HG03432 (cell line): ENCODE results near the gene ITGB1BP2.
"Not testable (repeated sequence)": the region's sequence is repeated elsewhere in the genome, so short reads cannot be mapped to it uniquely, and the experiment has no call there.

Source experiments
- ATAC-seq: cut with Tn5 transposase; IDR thresholded peaks from one replicate; pipeline ENCODE4 v1.9.1; 2021; ENCODE audit warnings: mild to moderate bottlenecking, moderate library complexity; ENCODE audit not compliant: unreplicated experiment

Gene ITGB1BP2

DNA sequence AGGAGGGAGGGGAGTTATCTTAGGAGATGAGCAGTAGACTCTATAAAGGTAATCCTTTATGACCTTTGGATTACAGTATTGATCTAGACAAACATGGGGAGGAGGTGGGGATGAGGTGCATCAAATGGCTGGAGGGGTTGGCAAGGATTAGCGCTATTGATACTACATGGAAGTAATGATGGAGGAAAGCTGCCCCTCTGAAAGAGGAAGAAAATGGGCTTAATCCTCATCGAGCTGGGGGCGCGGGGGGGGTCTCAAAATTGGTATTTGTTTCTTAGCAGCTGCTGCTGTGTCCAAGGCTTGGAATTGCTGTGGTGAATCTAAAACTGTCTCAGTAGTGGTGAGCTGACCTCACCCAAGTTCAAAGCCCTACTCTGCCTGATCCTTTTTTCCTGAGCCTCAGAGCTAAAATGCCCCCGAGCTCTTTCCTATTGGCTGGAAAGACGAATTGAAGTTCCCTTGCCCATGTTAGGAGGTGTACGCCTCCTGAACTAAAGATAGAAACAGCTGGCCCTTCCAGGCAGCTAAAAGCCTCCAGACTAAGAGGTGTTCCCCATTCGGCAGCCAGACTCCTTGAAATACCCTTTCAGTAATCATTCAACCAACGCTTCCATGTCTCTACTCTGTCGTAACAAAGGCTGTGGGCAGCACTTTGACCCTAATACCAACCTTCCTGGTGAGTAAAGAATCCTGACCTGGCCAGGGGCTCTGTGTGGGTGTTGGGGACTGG lies at the start of gene ITGB1BP2:
TSS of gene ITGB1BP2 (plus strand) at position 556 of the 730 bp plus-strand sequence. CDS start at position 613, 57 bp downstream.
- no peak for ATAC-seq

- no peak for ATAC-seq
These were observed 49.3 kb upstream of the ITGB1BP2 start for GRCh38 chrX:71252221-71252620.

DNA sequence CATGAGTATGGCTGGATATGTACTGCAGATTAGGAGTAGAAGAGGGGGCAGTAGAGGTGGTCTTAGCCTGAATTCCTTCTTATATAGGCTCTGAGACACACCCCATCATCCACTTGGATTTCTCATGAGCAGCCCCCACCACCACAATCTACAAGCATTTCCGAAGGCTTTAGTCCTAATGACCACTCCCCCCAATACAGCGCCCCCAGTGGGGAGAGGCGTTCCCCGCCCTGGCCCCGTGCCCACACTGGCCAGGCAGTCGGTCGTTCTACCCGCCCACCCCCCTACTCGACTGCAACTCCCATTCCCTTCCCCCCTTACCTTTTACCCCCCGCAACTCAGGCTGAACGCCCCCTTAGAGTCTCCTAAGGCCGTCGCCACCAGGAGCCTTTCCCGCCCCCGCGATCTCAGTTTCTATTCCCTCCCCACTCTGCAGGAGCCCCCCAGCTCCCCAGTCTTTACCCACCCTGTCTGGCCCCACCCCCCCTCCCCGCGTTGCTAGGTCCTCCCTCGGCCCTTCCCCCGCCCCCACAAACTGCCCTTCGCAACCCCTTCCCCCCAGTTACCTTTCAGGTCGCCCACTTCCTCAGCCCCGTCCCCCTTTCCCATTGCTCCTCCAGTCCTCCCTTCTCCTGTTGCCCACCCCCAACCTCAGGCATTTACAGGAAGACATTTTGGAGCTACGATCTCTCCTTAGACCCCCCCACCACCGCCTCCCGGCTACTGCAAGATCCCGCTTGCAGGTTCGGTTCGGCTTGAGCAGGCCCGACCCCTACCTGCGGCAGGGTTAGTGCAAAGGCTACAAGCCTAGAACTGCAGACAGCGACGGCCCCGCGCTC lies 48.1 kb upstream of the ITGB1BP2 start:
- ATAC-seq: no peak

DNA sequence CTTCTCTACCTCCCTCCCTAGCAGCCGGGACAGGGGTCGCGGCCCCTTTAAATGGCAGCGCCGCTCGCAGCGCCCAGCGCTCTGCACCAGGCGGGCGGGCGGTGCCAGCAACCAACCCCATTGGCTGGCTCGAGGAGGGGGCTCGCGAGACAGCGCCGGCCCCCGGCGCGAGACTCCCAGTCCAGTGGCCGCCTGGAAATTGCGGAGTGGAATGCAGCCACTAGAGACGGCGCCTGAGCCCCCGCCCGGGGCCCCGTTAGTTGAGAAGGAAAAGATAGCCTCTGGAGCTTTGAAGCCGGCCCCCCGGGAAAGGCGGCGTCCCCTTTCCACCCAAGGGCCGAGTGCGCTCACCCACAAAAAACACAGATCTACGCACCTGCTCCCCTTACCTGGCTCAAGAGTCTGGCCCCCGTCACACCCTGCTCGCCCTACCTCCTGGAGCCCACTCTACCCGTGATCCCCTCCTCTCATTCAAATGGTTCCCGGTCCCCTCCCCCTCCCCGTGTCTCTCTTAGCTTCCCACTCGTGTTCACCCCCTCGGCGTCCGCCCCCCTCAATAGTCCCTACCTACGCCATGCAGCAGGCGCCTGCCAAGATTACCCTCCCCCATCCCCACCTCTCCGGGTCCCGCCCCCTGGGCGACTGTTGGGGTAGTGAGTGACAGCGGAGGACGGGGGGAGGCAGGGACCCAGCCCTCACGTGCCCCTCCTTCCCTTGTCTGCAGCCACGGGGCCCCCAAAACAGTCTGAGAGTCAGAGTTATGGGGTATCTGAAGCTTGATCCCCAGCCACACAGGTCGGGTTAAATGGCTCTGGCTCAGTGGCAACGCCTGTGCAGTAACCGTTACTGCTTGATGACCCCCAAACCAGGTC lies 47.2 kb upstream of the ITGB1BP2 start, which contains the start of gene ZMYM3:
TSS of gene ZMYM3 (minus strand) at position 49 of the 872 bp plus-strand sequence. CDS start 885 bp downstream, outside the sequence.
- peak; percentile 91 for ATAC-seq

- ATAC-seq: no peak
These were observed 45.5 kb upstream of the ITGB1BP2 start for GRCh38 chrX:71256051-71256450.

- ATAC-seq: no peak
These were observed 44.7 kb upstream of the ITGB1BP2 start for GRCh38 chrX:71256856-71257255.

GRCh38 chrX:71268624-71269023 lies 32.9 kb upstream of the ITGB1BP2 start:
- ATAC-seq: not testable (repeated sequence)

DNA sequence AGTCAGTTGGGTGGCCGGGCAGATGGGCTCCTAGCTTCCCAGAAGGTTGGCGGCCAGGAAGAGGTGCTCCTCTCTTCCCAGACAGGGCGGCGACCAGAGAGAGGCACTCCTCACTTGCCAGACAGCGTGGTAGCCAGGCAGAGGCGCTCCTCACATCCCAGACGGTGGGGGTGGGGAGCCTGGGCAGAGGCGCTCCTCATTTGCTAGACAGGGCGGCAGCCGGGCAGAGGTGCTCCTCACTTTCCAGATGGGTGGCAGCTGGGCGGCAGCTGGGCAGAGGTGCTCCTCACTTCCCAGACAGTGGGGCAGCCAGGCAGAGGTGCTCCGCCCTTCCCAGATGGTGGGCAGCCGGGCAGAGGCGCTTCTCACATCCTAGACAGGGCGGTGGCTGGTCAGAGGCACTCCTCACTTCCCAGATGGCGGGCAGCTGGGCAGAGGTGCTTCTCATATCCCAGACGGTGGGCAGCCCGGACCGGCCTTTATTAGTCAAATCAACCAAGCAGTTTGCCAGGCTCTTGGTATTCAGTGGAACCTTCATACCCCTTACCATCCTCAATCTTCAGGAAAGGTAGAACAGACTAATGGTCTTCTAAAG lies 31.7 kb upstream of the ITGB1BP2 start:
- ATAC-seq: no peak

DNA sequence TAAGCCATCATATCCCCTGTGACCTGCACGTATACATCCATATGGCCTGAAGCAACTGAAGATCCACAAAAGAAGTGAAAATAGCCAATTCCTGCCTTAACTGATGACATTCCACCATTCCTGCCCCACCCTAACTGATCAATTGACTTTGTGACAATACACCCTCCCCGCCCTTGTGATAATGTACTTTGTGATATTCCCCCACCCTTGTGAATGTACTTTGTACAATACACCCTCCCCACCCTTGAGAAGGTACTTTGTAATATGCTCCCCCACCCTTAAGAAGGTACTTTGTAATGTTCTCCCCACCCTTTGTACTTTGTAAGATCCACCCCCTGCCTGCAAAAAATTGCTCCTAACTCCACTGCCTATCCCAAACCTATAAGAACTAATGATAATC lies 29.2 kb upstream of the ITGB1BP2 start:
- not testable (repeated sequence) for ATAC-seq

DNA sequence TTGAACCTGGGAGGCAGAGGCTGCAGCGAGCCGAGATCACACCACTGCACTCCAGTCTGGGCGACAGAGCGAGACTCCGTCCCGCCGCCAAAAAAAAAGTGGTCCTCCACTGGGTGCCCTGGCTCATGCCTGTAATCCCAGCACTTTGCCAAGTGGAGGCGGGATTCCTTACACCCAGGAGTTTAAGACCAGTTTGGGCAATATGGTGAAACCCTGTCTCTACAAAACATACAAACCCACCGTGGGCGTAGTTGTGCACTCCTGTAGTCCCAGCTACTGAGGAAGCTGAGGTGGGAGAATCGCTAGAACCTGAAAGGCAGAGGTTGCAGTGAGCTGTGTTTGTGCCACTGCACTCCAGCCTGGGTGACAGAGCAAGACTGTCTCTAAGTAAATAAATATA lies 20.2 kb upstream of the ITGB1BP2 start:
- not testable (repeated sequence) for ATAC-seq

DNA sequence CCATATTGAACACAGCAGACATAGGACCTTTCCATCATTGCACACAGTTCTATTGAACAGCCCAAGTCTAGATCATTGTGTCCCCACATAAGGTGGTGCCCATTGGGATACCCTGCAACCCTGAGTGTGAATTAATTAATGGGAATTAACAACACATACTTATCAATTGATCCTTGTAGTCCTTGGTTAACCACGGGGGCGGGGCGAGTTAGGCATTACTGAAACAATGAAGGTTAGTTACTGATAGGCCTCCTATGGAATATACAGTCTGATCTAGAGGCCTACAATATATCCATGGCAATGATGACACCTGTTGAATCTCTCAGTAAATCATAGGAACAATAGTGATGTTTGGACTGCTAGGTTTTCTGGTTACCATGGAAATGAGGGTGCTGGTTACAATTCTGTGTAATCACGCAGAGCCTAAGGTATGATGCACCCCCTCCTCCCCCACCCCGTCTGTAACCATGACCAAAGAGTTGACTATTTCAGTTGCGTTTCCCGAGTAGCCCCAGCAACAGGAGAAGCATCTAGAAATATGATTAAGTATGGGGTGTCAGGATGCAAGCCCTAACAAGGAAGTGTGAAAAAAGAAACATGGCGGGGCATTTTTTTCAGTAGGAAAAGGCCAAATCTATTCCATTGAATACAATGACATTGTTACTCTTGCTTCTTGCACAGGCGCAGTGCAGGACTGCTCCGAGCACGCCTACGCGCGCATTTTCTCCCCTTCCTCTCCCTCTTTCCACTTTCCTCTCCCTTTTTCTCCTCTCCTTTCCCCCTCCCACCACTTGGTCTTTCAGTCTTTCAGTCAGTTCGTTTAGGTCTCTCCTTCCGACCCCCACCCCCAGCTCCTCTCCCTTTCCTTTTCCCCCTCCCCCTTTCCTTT lies 18.8 kb upstream of the ITGB1BP2 start:
- peak; percentile 36 for ATAC-seq

DNA sequence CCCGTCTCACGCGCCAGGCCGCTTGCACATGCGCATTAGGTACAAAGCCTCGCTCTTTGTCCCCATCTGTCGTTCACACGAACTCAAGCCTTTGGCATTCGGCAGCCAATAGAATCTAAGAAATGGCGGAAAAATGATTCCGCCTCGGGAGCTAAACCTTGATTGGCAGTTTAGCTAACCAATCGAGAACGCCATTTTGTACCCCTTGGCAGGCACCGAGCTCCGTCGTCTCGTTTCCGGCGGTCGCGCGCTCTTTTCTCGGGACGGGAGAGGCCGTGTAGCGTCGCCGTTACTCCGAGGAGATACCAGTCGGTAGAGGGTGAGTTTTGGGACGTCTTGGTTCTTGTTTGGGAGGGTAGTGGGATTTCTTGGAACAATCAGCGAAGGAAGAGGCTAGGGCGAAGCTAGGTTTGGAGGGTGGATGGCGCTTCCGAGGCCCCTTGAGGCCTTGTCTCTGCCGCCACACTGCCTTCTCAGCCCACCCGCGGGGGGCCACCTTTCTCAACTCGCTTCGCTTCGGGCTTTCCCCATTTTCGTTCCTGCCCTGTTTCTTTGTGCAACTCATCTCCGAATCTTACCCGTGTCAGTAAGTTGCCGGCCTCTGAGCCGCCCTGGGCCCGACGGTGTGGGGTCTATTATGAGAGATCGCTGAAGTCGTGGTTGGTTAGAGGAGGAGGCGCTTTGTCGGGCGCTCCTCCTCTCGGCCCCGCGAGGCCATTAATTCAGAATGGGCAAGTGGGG lies 18.0 kb upstream of the ITGB1BP2 start, which contains the start of gene NONO:
TSS of gene NONO (plus strand) at position 233 of the 741 bp plus-strand sequence. CDS start 7,003 bp downstream, outside the sequence.
- ATAC-seq: peak; percentile 87

- no peak for ATAC-seq
These were observed 15.6 kb upstream of the ITGB1BP2 start for GRCh38 chrX:71285929-71286328.

- ATAC-seq: no peak
These were observed 10.2 kb upstream of the ITGB1BP2 start for GRCh38 chrX:71291381-71291780.

DNA sequence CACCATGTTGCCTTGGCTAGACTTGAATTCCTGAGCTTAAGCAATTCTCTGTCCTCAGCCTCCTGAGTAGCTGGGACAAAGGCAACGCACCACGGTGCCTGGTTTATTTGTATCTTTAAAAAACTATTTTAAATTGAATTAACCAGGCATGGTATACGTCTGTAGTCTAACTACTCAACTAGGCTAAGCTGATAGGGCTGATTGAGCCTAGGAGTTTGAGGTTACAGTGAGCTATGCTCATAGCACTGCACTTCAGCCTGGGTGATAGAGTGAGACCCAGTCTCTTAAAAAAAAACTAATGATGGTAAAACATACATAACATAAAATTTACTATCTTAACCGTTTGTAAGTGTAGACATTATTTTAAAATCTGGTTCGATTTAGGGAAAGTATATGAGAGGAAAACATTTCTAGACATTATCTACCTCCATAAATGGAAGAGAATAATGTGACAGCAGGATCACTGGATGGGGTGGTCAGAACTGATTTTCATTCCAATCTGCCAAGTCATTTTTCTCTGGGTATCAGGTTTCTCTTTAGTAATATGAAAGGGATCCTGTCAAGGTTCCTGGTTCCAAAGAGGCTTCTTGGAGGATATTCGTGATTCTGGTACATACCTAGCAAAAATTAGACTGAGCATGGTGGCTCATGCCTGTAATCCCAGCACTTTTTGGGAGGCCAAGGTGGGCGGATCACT lies 8.7 kb upstream of the ITGB1BP2 start:
- no peak for ATAC-seq

DNA sequence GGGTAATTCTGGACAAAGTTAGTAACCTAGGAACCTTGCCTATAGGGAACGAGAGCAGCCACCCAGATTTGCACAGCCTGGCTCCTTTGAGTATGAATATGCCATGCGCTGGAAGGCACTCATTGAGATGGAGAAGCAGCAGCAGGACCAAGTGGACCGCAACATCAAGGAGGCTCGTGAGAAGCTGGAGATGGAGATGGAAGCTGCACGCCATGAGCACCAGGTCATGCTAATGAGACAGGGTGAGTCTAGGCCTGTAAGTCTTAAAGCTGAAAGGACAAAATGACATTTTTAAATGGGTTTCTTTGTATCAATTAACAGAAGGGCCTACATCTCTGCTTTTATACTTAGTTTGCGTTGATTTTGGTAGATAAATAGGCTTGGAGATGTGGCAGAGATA lies 4.7 kb upstream of the ITGB1BP2 start:
- ATAC-seq: no peak

- ATAC-seq: no peak
These were observed 3.4 kb upstream of the ITGB1BP2 start for GRCh38 chrX:71298119-71298518.

- ATAC-seq: not testable (repeated sequence)
These were observed 1.5 kb upstream of the ITGB1BP2 start for GRCh38 chrX:71300064-71300463.
